Muscle layer of colon (tissue), 2 donors: ENCODE measurements around the gene IL1RAPL1.

Experiments used
- H3K27ac ChIP-seq: one replicate; pipeline ENCODE4 v1.7.0; 2013; ENCODE audit warnings: low read depth, mild to moderate bottlenecking, low read length, moderate library complexity
- H3K27me3 ChIP-seq, 2 donors: one replicate each; pipeline ENCODE4 v1.7.0; 2013; ENCODE audit warnings: low read length in 2 of 2, mild to moderate bottlenecking in 2 of 2; ENCODE audit not compliant: insufficient read depth in 2 of 2, control insufficient read depth in 1 of 2
- H3K36me3 ChIP-seq: one replicate; pipeline ENCODE4 v1.7.0; 2013; ENCODE audit warnings: mild to moderate bottlenecking, low read length; ENCODE audit not compliant: insufficient read depth
- H3K4me1 ChIP-seq: one replicate; pipeline ENCODE4 v1.7.0; 2013; ENCODE audit warnings: mild to moderate bottlenecking, low read length; ENCODE audit not compliant: insufficient read depth
- H3K4me3 ChIP-seq, 2 donors: one replicate each; pipeline ENCODE4 v1.7.0; 2013; ENCODE audit warnings: low read length in 2 of 2, low read depth in 1 of 2, mild to moderate bottlenecking in 1 of 2, moderate library complexity in 1 of 2
- H3K9ac ChIP-seq: one replicate; pipeline ENCODE4 v1.7.0; 2013; ENCODE audit warnings: low read length
- H3K9me3 ChIP-seq: one replicate; pipeline ENCODE4 v1.7.0; 2013; ENCODE audit warnings: mild to moderate bottlenecking, low read length
- donor health status: abdominal sarcoma.
- donor health status: Adenocarcinoma of cecum.

The IL1RAPL1 gene

GRCh38 chrX:29691044-29691443 lies 1103.8 kb downstream of the IL1RAPL1 start:
- no peak overlapping the region for H3K27ac ChIP-seq
- H3K4me3 ChIP-seq: no peak overlapping the region
- H3K4me1 ChIP-seq: peaks cover 11% of the 10 kb centered on the region
- no peak overlapping the region for H3K9ac ChIP-seq
- H3K27me3 ChIP-seq: no peaks in the 10 kb centered on the region
- no peaks in the 10 kb centered on the region for H3K36me3 ChIP-seq
- H3K9me3 ChIP-seq: no peaks in the 10 kb centered on the region

- no peak overlapping the region for H3K27ac ChIP-seq
Observed at GRCh38 chrX:29693912-29694311, 1106.7 kb downstream of the IL1RAPL1 start.

GRCh38 chrX:29699239-29699638 lies 1112.0 kb downstream of the IL1RAPL1 start:
- no peaks in the 10 kb centered on the region for H3K36me3 ChIP-seq
- H3K9ac ChIP-seq: no peak overlapping the region
- H3K4me3 ChIP-seq: no peak overlapping the region
- peaks cover 1% of the 10 kb centered on the region for H3K4me1 ChIP-seq
- H3K9me3 ChIP-seq: no peaks in the 10 kb centered on the region
- no peak overlapping the region for H3K27ac ChIP-seq
- no peaks in the 10 kb centered on the region for H3K27me3 ChIP-seq

More at GRCh38 chrX:29693912-29694311, 1106.7 kb downstream of the IL1RAPL1 start:
- Histone ChIP-seq H3K36me3 (no peaks in the 10 kb centered on the region), H3K27me3 (no peaks in the 10 kb centered on the region), H3K4me3 (no peak overlapping the region), H3K9me3 (no peaks in the 10 kb centered on the region), H3K9ac (no peak overlapping the region), H3K4me1 (peaks cover 4% of the 10 kb centered on the region)

- Histone ChIP-seq H3K9ac (no peak overlapping the region), H3K9me3 (no peaks in the 10 kb centered on the region), H3K27me3 (no peaks in the 10 kb centered on the region), H3K36me3 (no peaks in the 10 kb centered on the region), H3K4me3 (no peak overlapping the region), H3K27ac (no peak overlapping the region), H3K4me1 (no peaks in the 10 kb centered on the region)
Observed at GRCh38 chrX:29707088-29707487, 1119.8 kb downstream of the IL1RAPL1 start.

GRCh38 chrX:29721152-29721551 lies 1133.9 kb downstream of the IL1RAPL1 start:
- H3K27ac ChIP-seq: no peak overlapping the region
- no peak overlapping the region for H3K4me3 ChIP-seq
- no peaks in the 10 kb centered on the region for H3K36me3 ChIP-seq
- H3K4me1 ChIP-seq: no peaks in the 10 kb centered on the region
- H3K9ac ChIP-seq: no peak overlapping the region
- H3K9me3 ChIP-seq: no peaks in the 10 kb centered on the region
- no peaks in the 10 kb centered on the region for H3K27me3 ChIP-seq

GRCh38 chrX:29724316-29724715 lies 1137.1 kb downstream of the IL1RAPL1 start:
- no peaks in the 10 kb centered on the region for H3K9me3 ChIP-seq
- no peak overlapping the region for H3K9ac ChIP-seq
- no peaks in the 10 kb centered on the region for H3K36me3 ChIP-seq
- no peak overlapping the region for H3K27ac ChIP-seq
- H3K4me1 ChIP-seq: no peaks in the 10 kb centered on the region
- H3K4me3 ChIP-seq: no peak overlapping the region
- no peaks in the 10 kb centered on the region for H3K27me3 ChIP-seq

- no peaks in the 10 kb centered on the region for H3K36me3 ChIP-seq
- no peak overlapping the region for H3K4me3 ChIP-seq
- H3K27ac ChIP-seq: no peak overlapping the region
- no peak overlapping the region for H3K9ac ChIP-seq
- H3K9me3 ChIP-seq: no peaks in the 10 kb centered on the region
- H3K27me3 ChIP-seq: no peaks in the 10 kb centered on the region
- H3K4me1 ChIP-seq: no peaks in the 10 kb centered on the region
Observed at GRCh38 chrX:29726811-29727210, 1139.6 kb downstream of the IL1RAPL1 start.

GRCh38 chrX:29728639-29729038 lies 1141.4 kb downstream of the IL1RAPL1 start:
- Histone ChIP-seq H3K9ac (no peak overlapping the region), H3K27ac (no peak overlapping the region), H3K9me3 (no peaks in the 10 kb centered on the region), H3K36me3 (no peaks in the 10 kb centered on the region), H3K4me3 (no peak overlapping the region), H3K27me3 (no peaks in the 10 kb centered on the region), H3K4me1 (no peaks in the 10 kb centered on the region)

GRCh38 chrX:29744966-29745365 lies 1157.7 kb downstream of the IL1RAPL1 start:
- H3K36me3 ChIP-seq: no peaks in the 10 kb centered on the region
- no peak overlapping the region for H3K27ac ChIP-seq
- no peaks in the 10 kb centered on the region for H3K4me1 ChIP-seq
- H3K9me3 ChIP-seq: no peaks in the 10 kb centered on the region
- H3K4me3 ChIP-seq: no peak overlapping the region
- H3K27me3 ChIP-seq: no peaks in the 10 kb centered on the region
- no peak overlapping the region for H3K9ac ChIP-seq

- H3K9me3 ChIP-seq: no peaks in the 10 kb centered on the region
- no peaks in the 10 kb centered on the region for H3K27me3 ChIP-seq
- no peak overlapping the region for H3K27ac ChIP-seq
- H3K4me3 ChIP-seq: no peak overlapping the region
- H3K36me3 ChIP-seq: no peaks in the 10 kb centered on the region
- no peaks in the 10 kb centered on the region for H3K4me1 ChIP-seq
- H3K9ac ChIP-seq: no peak overlapping the region
Observed at GRCh38 chrX:29746326-29746725, 1159.1 kb downstream of the IL1RAPL1 start.

GRCh38 chrX:29762006-29762405 lies 1174.8 kb downstream of the IL1RAPL1 start:
- Histone ChIP-seq H3K27me3 (no peaks in the 10 kb centered on the region), H3K4me1 (no peaks in the 10 kb centered on the region), H3K4me3 (no peak overlapping the region), H3K36me3 (no peaks in the 10 kb centered on the region), H3K9ac (no peak overlapping the region), H3K9me3 (no peaks in the 10 kb centered on the region), H3K27ac (no peak overlapping the region)

- no peaks in the 10 kb centered on the region for H3K4me1 ChIP-seq
- H3K9ac ChIP-seq: no peak overlapping the region
- no peaks in the 10 kb centered on the region for H3K9me3 ChIP-seq
- no peaks in the 10 kb centered on the region for H3K27me3 ChIP-seq
- H3K27ac ChIP-seq: no peak overlapping the region
- H3K4me3 ChIP-seq: no peak overlapping the region
- no peaks in the 10 kb centered on the region for H3K36me3 ChIP-seq
Observed at GRCh38 chrX:29775890-29776289, 1188.6 kb downstream of the IL1RAPL1 start.
